ENCODE results near the gene CORO7.

The CORO7 gene

DNA sequence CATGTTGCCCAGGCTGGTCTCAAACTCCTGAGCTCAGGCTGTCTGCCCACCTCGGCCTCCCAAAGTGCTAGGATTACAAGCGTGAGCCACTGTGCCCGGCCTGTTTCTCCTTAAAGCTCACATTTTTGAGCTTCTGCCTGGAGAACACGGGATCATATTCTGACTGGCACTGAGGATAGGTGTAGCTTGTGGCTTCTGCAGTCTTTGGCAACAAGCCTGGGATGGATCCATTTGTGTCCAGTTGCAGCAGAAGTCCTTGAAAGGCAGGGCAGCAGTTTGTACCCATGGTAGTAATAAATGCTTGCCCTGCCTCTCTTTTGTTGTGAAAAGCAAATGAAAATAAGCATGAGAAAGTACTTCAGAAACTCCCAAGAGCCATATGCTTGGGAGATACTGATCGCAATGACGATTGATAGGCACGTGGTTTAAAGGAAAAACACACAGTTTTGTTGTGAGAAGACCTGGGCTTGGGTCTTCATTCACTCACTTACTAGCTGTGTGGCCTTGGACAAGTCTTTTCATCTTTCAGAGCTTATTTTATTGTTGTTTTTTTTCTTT, 3.1 kb upstream of the CORO7 start:
- H2AFZ ChIP-seq (ENCODE audit: low read depth, low read length), result no peak overlapping the region
- H3K4me1 ChIP-seq (ENCODE audit: low read length), result peaks cover 22% of the 10 kb centered on the region
- peaks cover 20% of the 10 kb centered on the region for H3K79me2 ChIP-seq (ENCODE audit: low read length)
- H3K9ac ChIP-seq (ENCODE audit: low read length), result no peak overlapping the region
- no peak overlapping the region for H3K4me3 ChIP-seq (ENCODE audit: low read length)
- H3K36me3 ChIP-seq (replicated peaks; ENCODE audit: low read depth, low read length), result no peaks in the 10 kb centered on the region
- no peaks in the 10 kb centered on the region for H3K27me3 ChIP-seq (ENCODE audit: low read depth, low read length)
- no peaks in the 10 kb centered on the region for H3K9me3 ChIP-seq (ENCODE audit: insufficient read depth, low read length)
- no peak overlapping the region for H3K4me2 ChIP-seq (ENCODE audit: low read length)
- H3K27ac ChIP-seq (ENCODE audit: low read length), result no peak overlapping the region
- peaks cover 11% of the 10 kb centered on the region for H4K20me1 ChIP-seq (ENCODE audit: insufficient read depth, low read length)
- TF ChIP-seq EZH2phosphoT487 (IDR thresholded peaks at IDR 0.05; ENCODE audit: low read depth), result no peak
- TF ChIP-seq, protein P1, sequence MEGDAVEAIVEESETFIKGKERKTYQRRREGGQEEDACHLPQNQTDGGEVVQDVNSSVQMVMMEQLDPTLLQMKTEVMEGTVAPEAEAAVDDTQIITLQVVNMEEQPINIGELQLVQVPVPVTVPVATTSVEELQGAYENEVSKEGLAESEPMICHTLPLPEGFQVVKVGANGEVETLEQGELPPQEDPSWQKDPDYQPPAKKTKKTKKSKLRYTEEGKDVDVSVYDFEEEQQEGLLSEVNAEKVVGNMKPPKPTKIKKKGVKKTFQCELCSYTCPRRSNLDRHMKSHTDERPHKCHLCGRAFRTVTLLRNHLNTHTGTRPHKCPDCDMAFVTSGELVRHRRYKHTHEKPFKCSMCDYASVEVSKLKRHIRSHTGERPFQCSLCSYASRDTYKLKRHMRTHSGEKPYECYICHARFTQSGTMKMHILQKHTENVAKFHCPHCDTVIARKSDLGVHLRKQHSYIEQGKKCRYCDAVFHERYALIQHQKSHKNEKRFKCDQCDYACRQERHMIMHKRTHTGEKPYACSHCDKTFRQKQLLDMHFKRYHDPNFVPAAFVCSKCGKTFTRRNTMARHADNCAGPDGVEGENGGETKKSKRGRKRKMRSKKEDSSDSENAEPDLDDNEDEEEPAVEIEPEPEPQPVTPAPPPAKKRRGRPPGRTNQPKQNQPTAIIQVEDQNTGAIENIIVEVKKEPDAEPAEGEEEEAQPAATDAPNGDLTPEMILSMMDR (IDR thresholded peaks at IDR 0.05; ENCODE audit: low read depth, low read length), result no peak

DNA sequence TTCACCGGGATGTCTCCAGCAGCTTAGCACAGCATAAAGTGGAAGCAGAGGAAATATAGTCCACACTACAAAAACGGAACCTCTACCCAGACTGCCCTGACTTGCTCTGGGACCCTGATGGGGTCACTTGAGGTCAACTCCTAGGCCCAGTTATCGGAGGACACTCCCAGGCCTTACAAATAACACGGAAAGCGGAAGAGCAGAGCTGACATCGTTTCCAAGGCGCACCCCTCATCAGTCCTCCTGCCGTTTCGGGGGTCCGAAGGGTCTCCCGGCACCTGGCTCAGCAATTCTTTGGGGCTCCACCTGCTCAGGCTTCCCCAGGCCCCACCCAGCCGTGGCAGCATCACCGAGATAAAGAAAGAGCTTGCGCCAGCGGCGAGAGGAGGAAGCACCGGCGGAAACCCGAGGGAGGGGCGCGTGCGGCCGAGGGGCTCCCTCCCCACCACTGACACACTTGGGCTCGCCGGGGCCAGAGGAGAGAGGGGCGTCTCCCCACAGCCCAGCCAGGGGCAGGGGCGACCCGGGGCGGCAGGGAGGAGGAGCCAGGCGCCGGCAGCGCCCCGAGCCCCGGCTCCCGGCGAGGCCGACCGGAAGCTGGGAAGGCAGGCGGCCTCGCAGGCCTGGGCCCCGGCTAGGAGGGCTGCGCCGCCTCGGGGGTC, 727 bp downstream of the CORO7 start:
- Histone ChIP-seq H3K9ac (ENCODE audit: low read length) (peak overlapping the region; percentile 91), H3K4me2 (ENCODE audit: low read length) (peak overlapping the region; percentile 96), H3K36me3 (replicated peaks; ENCODE audit: low read depth, low read length) (peaks cover 3% of the 10 kb centered on the region), H3K27ac (ENCODE audit: low read length) (peak overlapping the region; percentile 60), H2AFZ (ENCODE audit: low read depth, low read length) (peak overlapping the region; percentile 63), H4K20me1 (ENCODE audit: insufficient read depth, low read length) (peaks cover 37% of the 10 kb centered on the region), H3K4me1 (ENCODE audit: low read length) (peaks cover 26% of the 10 kb centered on the region), H3K9me3 (ENCODE audit: insufficient read depth, low read length) (no peaks in the 10 kb centered on the region), H3K4me3 (ENCODE audit: low read length) (peak overlapping the region; percentile 90), H3K27me3 (ENCODE audit: low read depth, low read length) (no peaks in the 10 kb centered on the region), H3K79me2 (ENCODE audit: low read length) (peaks cover 41% of the 10 kb centered on the region)
- no peak for TF ChIP-seq EZH2phosphoT487 (IDR thresholded peaks at IDR 0.05; ENCODE audit: low read depth)
- TF ChIP-seq, protein P1 (IDR thresholded peaks at IDR 0.05; ENCODE audit: low read depth, low read length), result no peak

DNA sequence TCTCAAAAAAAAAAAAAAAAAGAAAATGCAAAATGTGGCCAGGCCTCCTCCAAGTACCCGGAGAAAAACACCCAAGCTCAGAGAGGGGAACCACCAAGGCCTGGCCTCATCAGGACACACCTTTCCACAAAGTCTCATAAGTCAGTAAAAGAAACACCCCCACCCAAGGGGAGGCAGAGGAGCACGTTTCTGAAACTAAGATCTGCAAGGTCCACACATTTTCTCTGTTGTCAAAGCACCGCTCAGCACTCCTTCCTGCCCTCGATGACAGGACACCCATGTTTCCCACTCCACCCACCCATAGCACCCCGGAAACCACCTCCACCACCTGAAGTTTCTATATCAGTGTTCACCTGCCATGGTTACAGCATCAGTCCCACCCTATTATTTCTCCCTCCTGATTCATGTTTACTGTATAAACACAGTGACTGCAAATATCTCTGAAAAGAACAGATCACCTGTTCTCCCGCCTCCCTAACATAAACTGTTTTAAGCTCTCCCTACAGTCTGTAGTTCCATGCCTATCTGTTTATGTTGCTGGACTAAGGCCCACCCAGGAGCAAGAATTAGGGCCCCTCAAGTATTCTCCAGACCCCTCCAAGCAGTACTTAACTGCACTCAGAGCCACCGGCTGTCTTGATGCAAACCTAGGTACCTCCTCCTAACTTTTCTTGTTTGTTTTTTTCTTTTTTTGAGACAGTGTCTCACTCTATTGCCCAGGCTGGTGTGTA, 2.0 kb downstream of the CORO7 start:
- peaks cover 22% of the 10 kb centered on the region for H3K4me1 ChIP-seq (ENCODE audit: low read length)
- peaks cover 41% of the 10 kb centered on the region for H3K79me2 ChIP-seq (ENCODE audit: low read length)
- peak overlapping the region; percentile 96 for H3K4me2 ChIP-seq (ENCODE audit: low read length)
- H3K27me3 ChIP-seq (ENCODE audit: low read depth, low read length), result no peaks in the 10 kb centered on the region
- no peak overlapping the region for H3K9ac ChIP-seq (ENCODE audit: low read length)
- peaks cover 48% of the 10 kb centered on the region for H4K20me1 ChIP-seq (ENCODE audit: insufficient read depth, low read length)
- H3K36me3 ChIP-seq (replicated peaks; ENCODE audit: low read depth, low read length), result peaks cover 3% of the 10 kb centered on the region
- TF ChIP-seq, protein P1 (IDR thresholded peaks at IDR 0.05; ENCODE audit: low read depth, low read length), result no peak
- no peak for TF ChIP-seq EZH2phosphoT487 (IDR thresholded peaks at IDR 0.05; ENCODE audit: low read depth)
- peak overlapping the region; percentile 43; the same call in 1 of the 2 replicates for H3K27ac ChIP-seq (ENCODE audit: low read length)
- H3K9me3 ChIP-seq (ENCODE audit: insufficient read depth, low read length), result no peaks in the 10 kb centered on the region
- no peak overlapping the region for H2AFZ ChIP-seq (ENCODE audit: low read depth, low read length)
- H3K4me3 ChIP-seq (ENCODE audit: low read length), result peak overlapping the region; percentile 90

DNA sequence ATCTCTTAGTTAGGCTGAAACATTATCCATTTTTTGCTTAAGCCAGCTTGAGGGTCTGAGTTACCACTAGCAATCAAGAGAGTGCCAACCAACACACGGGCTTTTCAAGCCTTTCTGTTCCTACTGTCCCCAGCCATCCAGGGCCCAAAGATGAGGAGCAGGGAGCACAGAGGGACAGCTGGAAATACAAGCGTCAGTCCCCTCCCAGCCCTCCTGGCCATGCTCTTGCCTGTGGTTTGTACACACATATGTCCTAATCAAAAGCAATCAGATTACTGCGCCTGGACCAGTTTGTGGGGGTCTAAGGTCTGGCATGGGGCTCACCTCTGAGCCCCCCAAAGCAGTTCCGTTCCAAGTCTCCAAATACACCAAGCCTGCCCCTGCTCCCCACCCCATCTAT, 3.5 kb downstream of the CORO7 start:
- peaks cover 54% of the 10 kb centered on the region for H4K20me1 ChIP-seq (ENCODE audit: insufficient read depth, low read length)
- no peak overlapping the region for H3K9ac ChIP-seq (ENCODE audit: low read length)
- H3K4me3 ChIP-seq (ENCODE audit: low read length), result no peak overlapping the region
- peaks cover 6% of the 10 kb centered on the region for H3K36me3 ChIP-seq (replicated peaks; ENCODE audit: low read depth, low read length)
- TF ChIP-seq EZH2phosphoT487 (IDR thresholded peaks at IDR 0.05; ENCODE audit: low read depth), result no peak
- TF ChIP-seq, protein P1 (IDR thresholded peaks at IDR 0.05; ENCODE audit: low read depth, low read length), result no peak
- H2AFZ ChIP-seq (ENCODE audit: low read depth, low read length), result no peak overlapping the region
- no peaks in the 10 kb centered on the region for H3K9me3 ChIP-seq (ENCODE audit: insufficient read depth, low read length)
- H3K4me1 ChIP-seq (ENCODE audit: low read length), result peaks cover 22% of the 10 kb centered on the region
- H3K4me2 ChIP-seq (ENCODE audit: low read length), result no peak overlapping the region
- no peak overlapping the region for H3K27ac ChIP-seq (ENCODE audit: low read length)
- H3K27me3 ChIP-seq (ENCODE audit: low read depth, low read length), result no peaks in the 10 kb centered on the region
- peaks cover 41% of the 10 kb centered on the region for H3K79me2 ChIP-seq (ENCODE audit: low read length)

Data from OCI-LY3 (cell line).